ENCODE data around the gene NUDT5.
"Not testable (repeated sequence)": the region's sequence is repeated elsewhere in the genome, so short reads cannot be mapped to it uniquely, and the experiment has no call there.

NUDT5 gene

DNA sequence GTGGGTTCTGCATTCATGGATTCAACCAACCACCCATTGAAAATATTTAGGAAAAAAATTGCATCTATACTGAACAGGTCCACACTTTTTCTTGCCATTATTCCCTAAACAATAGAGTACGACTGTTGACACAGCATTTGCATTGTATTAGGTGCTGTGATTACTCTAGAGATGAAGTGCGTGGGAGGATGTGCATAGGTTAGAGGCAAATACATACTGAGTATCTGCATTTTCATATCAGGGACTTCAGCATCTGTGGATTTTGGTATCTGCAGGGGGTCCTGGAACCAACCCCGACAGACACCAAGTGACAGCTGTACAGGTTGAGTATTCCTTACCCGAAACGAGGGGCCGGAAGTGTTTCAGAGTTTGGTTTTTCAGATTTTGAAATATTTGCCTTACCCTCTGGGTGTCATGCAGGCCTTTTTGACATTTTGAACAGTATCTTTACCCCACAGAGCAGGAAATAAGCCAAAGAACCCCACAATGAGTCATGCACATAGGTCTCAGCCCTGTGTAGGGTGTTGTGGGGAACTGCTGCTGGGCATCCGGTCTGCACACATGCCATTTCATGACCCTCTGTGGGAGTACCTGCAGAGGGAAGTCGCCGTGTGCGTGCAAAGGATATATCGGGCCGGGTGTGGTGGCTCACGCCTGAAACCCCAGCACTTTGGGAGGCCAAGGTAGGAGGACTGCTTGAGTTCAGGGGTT lies 14.5 kb downstream of the NUDT5 start:
- TF ChIP-seq, protein P1, sequence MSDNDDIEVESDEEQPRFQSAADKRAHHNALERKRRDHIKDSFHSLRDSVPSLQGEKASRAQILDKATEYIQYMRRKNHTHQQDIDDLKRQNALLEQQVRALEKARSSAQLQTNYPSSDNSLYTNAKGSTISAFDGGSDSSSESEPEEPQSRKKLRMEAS (IDR thresholded peaks at IDR 0.05; ENCODE audit: low read depth, low read length), result peak; percentile 42; the same call in 1 of the 2 replicates
- TF ChIP-seq POLR2A (IDR thresholded peaks at IDR 0.05; ENCODE audit: extremely low read depth, insufficient read length), result no peak
- no peak overlapping the region for H3K4me3 ChIP-seq (ENCODE audit: low read depth, low read length)
- DNase-seq (ENCODE audit: low read depth), result peak; percentile 97

DNA sequence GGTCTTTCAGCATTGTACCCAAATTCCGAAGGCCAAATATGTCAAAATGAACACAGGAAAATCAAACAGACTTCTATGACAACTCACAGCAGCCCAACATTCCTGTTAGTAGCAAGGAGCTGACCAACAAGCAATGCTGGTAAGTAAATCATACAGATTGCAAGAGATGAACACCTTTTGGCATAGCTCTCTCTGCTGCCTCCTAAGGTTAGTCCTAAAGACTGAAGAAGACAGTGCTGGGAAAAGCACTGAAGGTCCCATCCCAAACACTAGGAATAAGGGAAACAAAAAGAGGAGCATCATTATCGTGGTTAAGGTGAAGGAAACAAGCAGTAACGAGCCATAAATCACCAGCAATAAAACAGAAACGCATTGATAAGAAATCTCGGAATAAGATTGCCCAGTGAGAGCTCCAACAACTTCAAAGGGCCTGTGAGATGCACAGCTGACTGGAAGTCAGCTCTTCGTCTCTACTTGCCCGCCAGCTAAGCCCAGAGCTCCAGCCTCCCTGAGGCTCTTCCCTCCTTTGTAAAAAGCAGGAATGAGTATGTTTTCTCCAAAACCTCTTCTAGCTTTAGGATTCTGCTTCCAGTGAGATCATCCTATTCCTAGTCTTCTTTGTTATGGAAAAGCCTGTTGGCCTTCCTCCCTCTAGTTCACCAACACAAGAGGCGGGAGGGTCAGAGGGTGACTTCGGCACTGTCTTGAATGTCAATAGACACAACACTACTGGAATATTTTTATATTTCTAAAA lies 15.3 kb downstream of the NUDT5 start:
- no peak overlapping the region for H3K4me3 ChIP-seq (ENCODE audit: low read depth, low read length)
- DNase-seq (ENCODE audit: low read depth), result no peak
- TF ChIP-seq, protein P1 (IDR thresholded peaks at IDR 0.05; ENCODE audit: low read depth, low read length), result no peak
- no peak for TF ChIP-seq POLR2A (IDR thresholded peaks at IDR 0.05; ENCODE audit: extremely low read depth, insufficient read length)

DNA sequence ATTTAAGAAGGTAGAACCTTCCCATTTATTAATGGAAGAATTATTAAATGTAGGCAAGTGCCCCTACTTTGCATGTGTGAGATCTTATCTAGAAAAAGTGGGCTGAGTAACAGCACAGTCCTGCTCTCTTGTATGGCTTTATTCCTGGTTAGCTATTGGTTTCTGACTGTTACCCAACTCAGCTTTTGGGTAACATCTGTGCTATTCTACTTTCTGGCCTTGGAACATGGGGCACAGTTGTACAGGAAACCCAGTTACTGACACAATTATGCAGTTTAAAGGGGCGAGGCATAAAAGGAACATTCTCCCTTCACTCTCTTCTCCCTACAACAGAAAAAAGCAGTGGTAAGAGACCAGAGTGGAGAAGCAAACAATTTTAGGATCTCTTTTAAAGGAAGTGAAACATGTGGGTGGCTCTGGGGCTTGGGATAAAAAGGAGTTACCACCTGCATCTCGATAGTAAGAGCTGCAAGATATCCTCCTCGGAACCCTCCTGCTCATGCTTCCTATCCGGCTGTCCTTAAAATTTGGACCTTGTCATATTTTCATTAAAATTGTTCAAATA lies 16.0 kb downstream of the NUDT5 start:
- DNase-seq (ENCODE audit: low read depth), result peak; percentile 66
- TF ChIP-seq, protein P1 (IDR thresholded peaks at IDR 0.05; ENCODE audit: low read depth, low read length), result no peak
- TF ChIP-seq, protein P2, sequence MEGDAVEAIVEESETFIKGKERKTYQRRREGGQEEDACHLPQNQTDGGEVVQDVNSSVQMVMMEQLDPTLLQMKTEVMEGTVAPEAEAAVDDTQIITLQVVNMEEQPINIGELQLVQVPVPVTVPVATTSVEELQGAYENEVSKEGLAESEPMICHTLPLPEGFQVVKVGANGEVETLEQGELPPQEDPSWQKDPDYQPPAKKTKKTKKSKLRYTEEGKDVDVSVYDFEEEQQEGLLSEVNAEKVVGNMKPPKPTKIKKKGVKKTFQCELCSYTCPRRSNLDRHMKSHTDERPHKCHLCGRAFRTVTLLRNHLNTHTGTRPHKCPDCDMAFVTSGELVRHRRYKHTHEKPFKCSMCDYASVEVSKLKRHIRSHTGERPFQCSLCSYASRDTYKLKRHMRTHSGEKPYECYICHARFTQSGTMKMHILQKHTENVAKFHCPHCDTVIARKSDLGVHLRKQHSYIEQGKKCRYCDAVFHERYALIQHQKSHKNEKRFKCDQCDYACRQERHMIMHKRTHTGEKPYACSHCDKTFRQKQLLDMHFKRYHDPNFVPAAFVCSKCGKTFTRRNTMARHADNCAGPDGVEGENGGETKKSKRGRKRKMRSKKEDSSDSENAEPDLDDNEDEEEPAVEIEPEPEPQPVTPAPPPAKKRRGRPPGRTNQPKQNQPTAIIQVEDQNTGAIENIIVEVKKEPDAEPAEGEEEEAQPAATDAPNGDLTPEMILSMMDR (IDR thresholded peaks at IDR 0.05; ENCODE audit: low read depth, low read length), result no peak
- H3K4me3 ChIP-seq (ENCODE audit: low read depth, low read length), result no peak overlapping the region

- DNase-seq (ENCODE audit: low read depth), result no peak
- TF ChIP-seq, protein P2 (IDR thresholded peaks at IDR 0.05; ENCODE audit: low read depth, low read length), result no peak
- TF ChIP-seq, protein P1 (IDR thresholded peaks at IDR 0.05; ENCODE audit: low read depth, low read length), result no peak
- TF ChIP-seq POLR2A (IDR thresholded peaks at IDR 0.05; ENCODE audit: extremely low read depth, insufficient read length) (no peak), MYC (IDR thresholded peaks at IDR 0.05; ENCODE audit: low read depth, low read length) (no peak)
- no peak overlapping the region for H3K4me3 ChIP-seq (ENCODE audit: low read depth, low read length)
These were observed 18.0 kb downstream of the NUDT5 start for GRCh38 chr10:12177642-12178041.

DNA sequence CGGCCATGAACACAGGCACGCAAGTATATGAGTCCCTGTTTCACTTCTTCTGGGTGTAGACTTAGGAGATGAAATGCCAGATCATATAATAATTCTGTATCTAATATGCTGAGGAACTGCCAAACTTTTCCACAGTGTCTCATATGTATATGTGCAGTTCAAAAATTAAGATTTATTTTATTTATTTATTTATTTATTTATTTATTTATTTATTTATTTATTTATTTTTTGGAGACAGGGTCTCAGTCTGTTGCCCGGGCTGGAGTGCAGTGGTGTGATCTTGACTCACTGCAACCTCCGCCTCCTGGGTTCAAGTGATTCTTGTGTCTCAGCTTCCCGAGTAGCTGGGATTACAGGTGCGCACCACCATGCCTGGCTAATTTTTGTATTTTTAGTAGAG lies 24.2 kb downstream of the NUDT5 start:
- DNase-seq (ENCODE audit: low read depth); H3K4me3 ChIP-seq (ENCODE audit: low read depth, low read length): not testable (repeated sequence)

- no peak overlapping the region for H3K4me3 ChIP-seq (ENCODE audit: low read depth, low read length)
- TF ChIP-seq, protein P1 (IDR thresholded peaks at IDR 0.05; ENCODE audit: low read depth, low read length), result no peak
- TF ChIP-seq POLR2A (IDR thresholded peaks at IDR 0.05; ENCODE audit: extremely low read depth, insufficient read length) (no peak), MYC (IDR thresholded peaks at IDR 0.05; ENCODE audit: low read depth, low read length) (no peak)
- TF ChIP-seq, protein P2 (IDR thresholded peaks at IDR 0.05; ENCODE audit: low read depth, low read length), result no peak
- DNase-seq (ENCODE audit: low read depth), result no peak
These were observed 29.5 kb downstream of the NUDT5 start for GRCh38 chr10:12165999-12166775.

DNA sequence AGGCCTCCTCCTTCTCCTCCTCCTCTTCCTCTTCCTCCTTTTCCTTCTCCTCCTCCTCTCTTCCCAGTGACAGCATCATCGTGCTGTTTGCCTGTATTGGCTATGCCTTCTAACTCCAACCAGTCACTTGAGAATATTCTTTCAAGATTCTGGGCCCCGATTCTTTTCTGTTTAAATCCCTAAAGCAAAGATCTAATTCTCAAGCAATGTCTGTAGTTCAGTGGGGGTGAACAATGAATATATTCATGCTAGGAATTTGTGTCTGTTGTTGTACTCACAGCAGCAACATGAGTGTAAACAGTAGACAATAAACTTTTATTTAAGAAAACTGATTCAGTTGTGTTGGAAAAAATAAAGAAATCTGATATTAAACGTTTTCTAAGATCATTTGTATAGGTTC lies 30.7 kb downstream of the NUDT5 start:
- DNase-seq (ENCODE audit: low read depth), result no peak
- no peak overlapping the region for H3K4me3 ChIP-seq (ENCODE audit: low read depth, low read length)
- TF ChIP-seq POLR2A (IDR thresholded peaks at IDR 0.05; ENCODE audit: extremely low read depth, insufficient read length) (no peak), MYC (IDR thresholded peaks at IDR 0.05; ENCODE audit: low read depth, low read length) (no peak)
- TF ChIP-seq, protein P2 (IDR thresholded peaks at IDR 0.05; ENCODE audit: low read depth, low read length), result no peak
- TF ChIP-seq, protein P1 (IDR thresholded peaks at IDR 0.05; ENCODE audit: low read depth, low read length), result no peak

Measured in NB4 (cell line).